Nephron (organoid): ENCODE measurements around the gene KL.

Experiments used
- H3K27ac Mint-ChIP-seq, 3 experiments: 2 replicates each; pipeline ENCODE4 v1.8.0; 2020; ENCODE audit warnings: mixed read lengths in 3 of 3, mild to moderate bottlenecking in 2 of 3, moderate library complexity in 1 of 3
- H3K27me3 Mint-ChIP-seq: 2 replicates; pipeline ENCODE4 v1.8.0; 2021; ENCODE audit warnings: low read depth, mild to moderate bottlenecking, moderate library complexity, mixed read lengths
- H3K36me3 Mint-ChIP-seq: 2 replicates; pipeline ENCODE4 v1.8.0; 2020; ENCODE audit warnings: low read depth, mixed read lengths
- H3K4me1 Mint-ChIP-seq: 2 replicates; pipeline ENCODE4 v1.8.0; 2020; ENCODE audit warnings: mixed read lengths
- H3K4me3 Mint-ChIP-seq, 3 experiments: 2 replicates each; pipeline ENCODE4 v1.8.0; 2020; ENCODE audit warnings: mild to moderate bottlenecking in 3 of 3, mixed read lengths in 3 of 3, moderate library complexity in 2 of 3
- H3K9me3 Mint-ChIP-seq: 2 replicates; pipeline ENCODE4 v1.8.0; 2020; ENCODE audit warnings: mixed read lengths
- TF ChIP-seq, protein P1 (sequence below), 3 experiments: fragments of 200-600 bp; sonication (generic); IDR thresholded peaks; one replicate each; pipeline ENCODE4 v1.5.0; 2021; ENCODE audit warnings: antibody characterized with exemption in 3 of 3; ENCODE audit not compliant: unreplicated experiment in 3 of 3

The KL gene

GRCh38 chr13:32976056-32976805 lies 40.0 kb upstream of the KL start:
- Mint-ChIP-seq H3K27ac (peak overlapping the region in 1 of 3 experiments; percentile 40), H3K27me3 (no peaks in the 10 kb centered on the region), H3K4me1 (peaks cover 6% of the 10 kb centered on the region), H3K36me3 (no peaks in the 10 kb centered on the region), H3K4me3 (no peak overlapping the region), H3K9me3 (no peaks in the 10 kb centered on the region)
- TF ChIP-seq, protein P1, sequence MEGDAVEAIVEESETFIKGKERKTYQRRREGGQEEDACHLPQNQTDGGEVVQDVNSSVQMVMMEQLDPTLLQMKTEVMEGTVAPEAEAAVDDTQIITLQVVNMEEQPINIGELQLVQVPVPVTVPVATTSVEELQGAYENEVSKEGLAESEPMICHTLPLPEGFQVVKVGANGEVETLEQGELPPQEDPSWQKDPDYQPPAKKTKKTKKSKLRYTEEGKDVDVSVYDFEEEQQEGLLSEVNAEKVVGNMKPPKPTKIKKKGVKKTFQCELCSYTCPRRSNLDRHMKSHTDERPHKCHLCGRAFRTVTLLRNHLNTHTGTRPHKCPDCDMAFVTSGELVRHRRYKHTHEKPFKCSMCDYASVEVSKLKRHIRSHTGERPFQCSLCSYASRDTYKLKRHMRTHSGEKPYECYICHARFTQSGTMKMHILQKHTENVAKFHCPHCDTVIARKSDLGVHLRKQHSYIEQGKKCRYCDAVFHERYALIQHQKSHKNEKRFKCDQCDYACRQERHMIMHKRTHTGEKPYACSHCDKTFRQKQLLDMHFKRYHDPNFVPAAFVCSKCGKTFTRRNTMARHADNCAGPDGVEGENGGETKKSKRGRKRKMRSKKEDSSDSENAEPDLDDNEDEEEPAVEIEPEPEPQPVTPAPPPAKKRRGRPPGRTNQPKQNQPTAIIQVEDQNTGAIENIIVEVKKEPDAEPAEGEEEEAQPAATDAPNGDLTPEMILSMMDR (IDR thresholded peaks at IDR 0.05; ENCODE audit: unreplicated experiment in 3 of 3), result no peak

- H3K4me1 Mint-ChIP-seq, result peaks cover 6% of the 10 kb centered on the region
- H3K4me3 Mint-ChIP-seq, result no peak overlapping the region
- H3K36me3 Mint-ChIP-seq, result no peaks in the 10 kb centered on the region
- H3K27ac Mint-ChIP-seq, result peak overlapping the region in 2 of 3 experiments; percentile 58 to 81
- H3K9me3 Mint-ChIP-seq, result no peaks in the 10 kb centered on the region
- TF ChIP-seq, protein P1 (IDR thresholded peaks at IDR 0.05; ENCODE audit: unreplicated experiment in 3 of 3), result no peak
- H3K27me3 Mint-ChIP-seq, result no peaks in the 10 kb centered on the region
Observed at GRCh38 chr13:32976912-32977311, 39.3 kb upstream of the KL start.

GRCh38 chr13:32977321-32977720 lies 38.9 kb upstream of the KL start:
- H3K9me3 Mint-ChIP-seq, result no peaks in the 10 kb centered on the region
- H3K36me3 Mint-ChIP-seq, result no peaks in the 10 kb centered on the region
- no peaks in the 10 kb centered on the region for H3K27me3 Mint-ChIP-seq
- H3K4me3 Mint-ChIP-seq, result no peak overlapping the region
- TF ChIP-seq, protein P1 (IDR thresholded peaks at IDR 0.05; ENCODE audit: unreplicated experiment in 3 of 3), result no peak
- peak overlapping the region in 2 of 3 experiments; percentile 58 to 81 for H3K27ac Mint-ChIP-seq
- peaks cover 6% of the 10 kb centered on the region for H3K4me1 Mint-ChIP-seq

GRCh38 chr13:32978278-32978677 lies 37.9 kb upstream of the KL start:
- H3K9me3 Mint-ChIP-seq, result no peaks in the 10 kb centered on the region
- no peak overlapping the region for H3K27ac Mint-ChIP-seq
- no peaks in the 10 kb centered on the region for H3K36me3 Mint-ChIP-seq
- H3K4me1 Mint-ChIP-seq, result peaks cover 6% of the 10 kb centered on the region
- H3K4me3 Mint-ChIP-seq, result no peak overlapping the region
- peaks cover 3% of the 10 kb centered on the region for H3K27me3 Mint-ChIP-seq
- TF ChIP-seq, protein P1 (IDR thresholded peaks at IDR 0.05; ENCODE audit: unreplicated experiment in 3 of 3), result no peak

DNA sequence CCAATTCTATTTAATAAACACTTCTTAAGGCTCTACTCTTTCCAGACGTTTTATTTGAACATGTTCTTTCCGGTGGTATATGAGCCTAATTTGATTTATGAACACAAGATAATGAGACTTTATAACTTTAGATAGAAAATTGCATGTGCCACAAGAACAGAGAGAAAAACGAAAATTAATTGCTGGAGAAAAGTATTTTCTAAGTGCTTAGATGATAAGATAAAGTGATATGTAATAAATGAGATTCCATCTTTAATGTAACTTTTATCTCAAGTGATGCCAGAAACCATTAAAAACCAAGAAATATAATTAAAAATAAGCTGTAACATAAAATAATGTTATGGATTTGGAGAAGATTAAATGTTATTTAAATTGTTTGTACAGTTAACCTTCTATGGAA lies 33.2 kb upstream of the KL start:
- H3K4me1 Mint-ChIP-seq, result no peaks in the 10 kb centered on the region
- H3K36me3 Mint-ChIP-seq, result no peaks in the 10 kb centered on the region
- no peak overlapping the region for H3K4me3 Mint-ChIP-seq
- TF ChIP-seq, protein P1 (IDR thresholded peaks at IDR 0.05; ENCODE audit: unreplicated experiment in 3 of 3), result no peak
- H3K27ac Mint-ChIP-seq, result peak overlapping the region; percentile 8 to 34 (median 14)
- H3K9me3 Mint-ChIP-seq, result no peaks in the 10 kb centered on the region
- H3K27me3 Mint-ChIP-seq, result peaks cover 7% of the 10 kb centered on the region
